ENCODE data around the gene AKAP9. TPM values are rescaled to one million over a fixed set of nuclear protein-coding genes. Genes with fewer than 3 reads are reported as not detected.

AKAP9 gene
- total RNA-seq = 41.8 and 47.7 TPM in 2 replicates

GRCh38 chr7:91940572-91941341 is at the start of gene AKAP9:
Gene AKAP9 (plus strand): TSS chr7:91940862. CDS start chr7:91941100, 238 bp downstream.

DNA sequence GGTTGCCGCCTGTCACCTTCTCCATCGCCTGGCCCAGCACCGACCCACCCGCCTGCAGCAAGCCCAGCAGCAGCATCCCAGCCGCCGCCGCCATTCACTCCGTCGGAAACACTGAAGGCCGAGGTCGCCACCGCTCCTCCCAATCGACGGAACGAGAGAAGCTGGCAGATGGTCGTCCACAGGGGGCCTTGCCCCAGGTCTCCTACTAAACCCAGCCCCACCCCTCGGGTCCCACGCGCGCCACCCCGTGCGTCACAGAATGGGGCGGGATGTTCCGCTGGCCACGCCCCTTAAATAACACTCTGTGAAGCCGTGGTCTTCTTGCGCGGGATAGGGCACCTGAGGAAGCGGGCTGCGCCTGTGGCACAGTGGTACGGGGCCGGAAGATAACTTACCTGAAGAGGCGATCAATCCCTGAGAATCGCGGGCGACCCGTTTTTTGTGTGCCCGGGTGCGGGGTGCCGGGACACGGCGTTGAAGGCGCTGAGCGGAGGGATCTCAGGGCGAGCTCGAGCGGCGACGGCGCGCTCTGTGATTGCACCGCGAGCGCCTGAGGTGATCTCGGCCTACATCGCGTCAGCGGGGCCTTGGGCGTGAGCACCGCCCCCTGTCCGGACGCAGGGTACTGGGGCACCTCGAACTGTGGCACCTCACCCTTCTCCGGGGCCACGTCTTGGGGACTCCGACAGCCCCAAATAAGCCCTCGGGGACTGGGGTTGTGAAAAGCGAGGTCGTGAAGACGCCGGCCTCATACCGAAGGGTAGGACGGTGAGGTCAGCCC is 193.8 kb downstream of the AKAP9 start, which contains the start of gene CYP51A1:
TSS of gene CYP51A1 (minus strand) at position 207 of the 781 bp plus-strand sequence. CDS start at position 94, 113 bp downstream.

Other genes with a start within 250 kb of the AKAP9 start
- 7.7 and 8.1 TPM in 2 replicates for gene MTERF1, start 60.2 kb upstream of the AKAP9 start, total RNA-seq
- 66.0 and 67.9 TPM in 2 replicates for gene CYP51A1, start 193.6 kb downstream of the AKAP9 start, total RNA-seq
- not detected in 2 replicates for gene LRRD1, start 238.3 kb downstream of the AKAP9 start, total RNA-seq

Data from endothelial cell of coronary artery (primary cell).